ENCODE data around the gene CDK10.
A peak's percentile ranks its signal among the peaks of the same experiment; 100 is the strongest.

Gene CDK10

GRCh38 chr16:89711601-89712273 is 25.2 kb downstream of the CDK10 start:
- peak in 1 of 2 donors; percentile 74 for DNase-seq (ENCODE audit: low read depth in 2 of 2)

- DNase-seq (ENCODE audit: low read depth in 2 of 2) = no peak
Measured at GRCh38 chr16:89712274-89712781, 25.8 kb downstream of the CDK10 start.

- no peak for DNase-seq (ENCODE audit: low read depth in 2 of 2)
Measured at GRCh38 chr16:89716493-89716892, 30.0 kb downstream of the CDK10 start.

GRCh38 chr16:89716916-89717687 is 30.6 kb downstream of the CDK10 start:
- DNase-seq (ENCODE audit: low read depth in 2 of 2) = no peak

- DNase-seq (ENCODE audit: low read depth in 2 of 2) = no peak
Measured at GRCh38 chr16:89717688-89718505, 31.4 kb downstream of the CDK10 start.

- DNase-seq (ENCODE audit: low read depth in 2 of 2) = no peak
Measured at GRCh38 chr16:89720551-89720812, 34.0 kb downstream of the CDK10 start.

GRCh38 chr16:89720813-89721545 is 34.5 kb downstream of the CDK10 start, which contains the start of the genes VPS9D1 and ZNF276:
TSS of gene VPS9D1 (minus strand) at chr16:89720898. CDS start at chr16:89720861, 37 bp downstream.
TSS of gene ZNF276 (plus strand) at chr16:89721537. CDS start at chr16:89721641, 104 bp downstream.
- DNase-seq (ENCODE audit: low read depth in 2 of 2) = peak; percentile 74 to 82

- DNase-seq (ENCODE audit: low read depth in 2 of 2) = peak in 1 of 2 donors; percentile 68
Measured at GRCh38 chr16:89721546-89722391, 35.3 kb downstream of the CDK10 start.

GRCh38 chr16:89722392-89723278 is 36.1 kb downstream of the CDK10 start:
- DNase-seq (ENCODE audit: low read depth in 2 of 2) = no peak

GRCh38 chr16:89723279-89724250 is 37.1 kb downstream of the CDK10 start:
- DNase-seq (ENCODE audit: low read depth in 2 of 2) = peak in 1 of 2 donors; percentile 66

- DNase-seq (ENCODE audit: low read depth in 2 of 2) = no peak
Measured at GRCh38 chr16:89727406-89728120, 41.1 kb downstream of the CDK10 start.

- no peak for DNase-seq (ENCODE audit: low read depth in 2 of 2)
Measured at GRCh38 chr16:89729293-89729692, 42.8 kb downstream of the CDK10 start.

GRCh38 chr16:89729863-89730593 is 43.5 kb downstream of the CDK10 start:
- DNase-seq (ENCODE audit: low read depth in 2 of 2) = no peak

- no peak for DNase-seq (ENCODE audit: low read depth in 2 of 2)
Measured at GRCh38 chr16:89730610-89731234, 44.2 kb downstream of the CDK10 start.

- DNase-seq (ENCODE audit: low read depth in 2 of 2) = no peak
Measured at GRCh38 chr16:89732142-89732917, 45.8 kb downstream of the CDK10 start.

GRCh38 chr16:89732918-89733242 is 46.4 kb downstream of the CDK10 start:
- DNase-seq (ENCODE audit: low read depth in 2 of 2) = no peak

Data from stimulated activated CD4-positive, alpha-beta T cell treated with anti-CD3 and anti-CD28 coated beads, Interleukin-15, amount 100 ng/mL, for 48 hours (primary cell).